Activated naive CD4-positive, alpha-beta T cell treated with anti-CD3 and anti-CD28 coated beads for 36 hours (primary cell): ENCODE measurements around the gene MUC5AC. TPM values are rescaled to one million over a fixed set of nuclear protein-coding genes. Genes with fewer than 3 reads are reported as not detected.

Source experiments
- CTCF ChIA-PET: fragments of 350-600 bp; sonication (Branson Sonifier 250); formaldehyde crosslinking; loops from one replicate; lab custom pipeline; 2021; ENCODE audit warnings: antibody characterized with exemption; lab: Charles Lee
- DNase-seq: peaks from one replicate; pipeline ENCODE4 v3.0.0-alpha.2; 2020
- H3K27ac Mint-ChIP-seq: one replicate; pipeline ENCODE4 v1.8.0; 2021; ENCODE audit warnings: mild to moderate bottlenecking, mixed read lengths
- H3K27me3 Mint-ChIP-seq: one replicate; pipeline ENCODE4 v1.8.0; 2021; ENCODE audit warnings: low read depth, mixed read lengths
- H3K36me3 Mint-ChIP-seq: one replicate; pipeline ENCODE4 v1.8.0; 2021; ENCODE audit warnings: low read depth, mixed read lengths
- H3K4me1 Mint-ChIP-seq: one replicate; pipeline ENCODE4 v1.8.0; 2021; ENCODE audit warnings: low read depth, mixed read lengths
- H3K4me3 Mint-ChIP-seq: one replicate; pipeline ENCODE4 v1.8.0; 2021; ENCODE audit warnings: mild to moderate bottlenecking, moderate library complexity, mixed read lengths
- H3K9me3 Mint-ChIP-seq: one replicate; pipeline ENCODE4 v1.8.0; 2021; ENCODE audit warnings: mixed read lengths
- intact Hi-C: fragments of 100-400 bp; cut with micrococcal nuclease; formaldehyde crosslinking; loops from one replicate; pipeline ENCODE4 v1.15.1; 2023
- total RNA-seq, 2 experiments: library from RNA; stranded (reverse); gene quantifications; one replicate each; pipeline ENCODE4 v1.2.3, GENCODE V29; 2021

Gene MUC5AC
- total RNA-seq, 2 experiments from 2014 or later, result not detected

DNA sequence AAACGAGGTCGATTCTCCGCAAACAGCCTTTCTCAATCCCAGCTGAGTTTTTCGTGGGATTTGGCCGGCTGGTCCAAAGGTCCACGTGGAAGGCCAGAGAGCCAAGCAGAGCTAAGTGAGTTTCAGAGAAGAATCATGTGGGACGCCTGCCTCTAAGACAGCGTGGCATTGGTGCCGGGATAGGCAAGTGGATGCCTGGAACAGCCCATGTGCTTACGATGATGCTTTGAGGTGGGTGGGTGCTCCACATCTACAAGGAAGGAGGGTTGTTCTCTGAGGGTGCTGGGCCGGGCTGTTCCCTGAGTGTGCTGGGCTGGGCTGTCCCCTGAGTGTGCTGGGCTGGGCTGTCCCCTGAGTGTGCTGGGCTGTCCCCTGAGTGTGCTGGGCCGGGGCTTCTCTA is 41.6 kb upstream of the MUC5AC start:
- Mint-ChIP-seq H3K27me3 (no peaks in the 10 kb centered on the region), H3K27ac (no peak overlapping the region), H3K4me1 (no peaks in the 10 kb centered on the region), H3K9me3 (no peaks in the 10 kb centered on the region), H3K36me3 (no peaks in the 10 kb centered on the region), H3K4me3 (no peak overlapping the region)
- intact Hi-C loops, result loop anchor here (10.0 kb wide), 1 partner anchor 399 kb away; no protein-coding TSS in a partner anchor
- CTCF ChIA-PET, result interaction anchor here (0.7 kb wide), 1 partner anchor 363 kb away, joined by 4 read pairs; no protein-coding TSS in a partner anchor
- no peak for DNase-seq

DNA sequence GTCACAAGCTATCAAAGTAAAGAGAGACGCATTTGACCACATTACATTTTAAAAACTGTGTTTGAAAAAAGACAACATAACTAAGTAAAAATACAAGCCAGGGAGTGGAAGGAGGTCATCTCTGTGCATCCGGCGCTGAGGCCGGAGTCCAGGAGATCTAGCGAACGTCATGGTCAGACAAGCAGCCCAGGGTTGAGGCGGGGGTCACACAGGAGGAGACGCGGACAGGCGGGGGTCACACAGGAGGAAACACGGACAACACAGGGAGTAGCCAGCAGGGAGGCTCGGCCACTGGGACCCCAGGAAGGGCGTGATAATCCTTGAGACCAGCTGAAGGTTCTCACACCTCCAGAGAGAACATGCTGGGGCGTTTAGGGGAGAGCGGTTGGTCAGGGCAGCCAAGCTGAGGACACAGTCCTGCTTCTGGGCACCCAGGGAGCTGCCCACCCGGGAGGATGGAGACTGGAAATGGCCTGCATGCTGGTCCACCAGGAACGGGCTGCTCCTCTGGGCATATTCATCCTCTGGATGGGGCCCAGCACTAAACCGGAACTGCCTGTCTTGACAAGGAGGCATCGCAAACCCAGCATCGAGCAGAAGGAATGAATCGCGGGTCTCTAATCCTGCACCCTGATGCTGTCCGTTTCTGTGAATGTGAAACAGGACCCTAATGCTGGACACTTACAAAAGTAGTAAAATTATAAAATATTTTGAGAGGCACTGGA is 40.9 kb upstream of the MUC5AC start:
- H3K27me3 Mint-ChIP-seq, result no peaks in the 10 kb centered on the region
- CTCF ChIA-PET, result no interaction called here
- no peak for DNase-seq
- no peaks in the 10 kb centered on the region for H3K4me1 Mint-ChIP-seq
- H3K4me3 Mint-ChIP-seq, result no peak overlapping the region
- no peaks in the 10 kb centered on the region for H3K36me3 Mint-ChIP-seq
- intact Hi-C loops, result loop anchor here (10.0 kb wide), 1 partner anchor 398 kb away; no protein-coding TSS in a partner anchor
- H3K27ac Mint-ChIP-seq, result no peak overlapping the region
- no peaks in the 10 kb centered on the region for H3K9me3 Mint-ChIP-seq

DNA sequence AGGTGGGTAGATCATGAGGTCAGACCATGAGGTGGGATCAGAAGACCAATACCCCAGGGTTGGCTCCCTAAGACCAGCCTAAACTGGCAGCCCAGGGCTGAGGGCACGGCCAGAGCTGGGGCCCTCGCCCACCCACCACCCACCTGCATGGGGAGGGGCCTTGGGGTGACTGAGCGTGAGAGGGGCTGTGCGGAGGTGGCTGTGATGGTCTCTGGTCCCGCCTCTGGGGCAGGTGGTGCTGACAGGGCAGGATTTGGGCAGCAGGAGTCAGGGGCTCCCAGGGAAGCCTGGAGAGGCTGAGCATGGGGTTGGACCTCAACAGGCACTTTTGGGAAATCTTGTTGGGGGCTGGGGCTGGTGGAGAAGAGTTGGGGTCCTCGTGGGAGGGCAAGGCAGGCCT is 39.8 kb upstream of the MUC5AC start:
- intact Hi-C loops, result loop anchor here (10.0 kb wide), 1 partner anchor 397 kb away; no protein-coding TSS in a partner anchor
- CTCF ChIA-PET, result no interaction called here
- no peaks in the 10 kb centered on the region for H3K9me3 Mint-ChIP-seq
- DNase-seq, result no peak
- no peak overlapping the region for H3K4me3 Mint-ChIP-seq
- H3K27me3 Mint-ChIP-seq, result no peaks in the 10 kb centered on the region
- H3K27ac Mint-ChIP-seq, result no peak overlapping the region
- H3K36me3 Mint-ChIP-seq, result no peaks in the 10 kb centered on the region
- no peaks in the 10 kb centered on the region for H3K4me1 Mint-ChIP-seq

DNA sequence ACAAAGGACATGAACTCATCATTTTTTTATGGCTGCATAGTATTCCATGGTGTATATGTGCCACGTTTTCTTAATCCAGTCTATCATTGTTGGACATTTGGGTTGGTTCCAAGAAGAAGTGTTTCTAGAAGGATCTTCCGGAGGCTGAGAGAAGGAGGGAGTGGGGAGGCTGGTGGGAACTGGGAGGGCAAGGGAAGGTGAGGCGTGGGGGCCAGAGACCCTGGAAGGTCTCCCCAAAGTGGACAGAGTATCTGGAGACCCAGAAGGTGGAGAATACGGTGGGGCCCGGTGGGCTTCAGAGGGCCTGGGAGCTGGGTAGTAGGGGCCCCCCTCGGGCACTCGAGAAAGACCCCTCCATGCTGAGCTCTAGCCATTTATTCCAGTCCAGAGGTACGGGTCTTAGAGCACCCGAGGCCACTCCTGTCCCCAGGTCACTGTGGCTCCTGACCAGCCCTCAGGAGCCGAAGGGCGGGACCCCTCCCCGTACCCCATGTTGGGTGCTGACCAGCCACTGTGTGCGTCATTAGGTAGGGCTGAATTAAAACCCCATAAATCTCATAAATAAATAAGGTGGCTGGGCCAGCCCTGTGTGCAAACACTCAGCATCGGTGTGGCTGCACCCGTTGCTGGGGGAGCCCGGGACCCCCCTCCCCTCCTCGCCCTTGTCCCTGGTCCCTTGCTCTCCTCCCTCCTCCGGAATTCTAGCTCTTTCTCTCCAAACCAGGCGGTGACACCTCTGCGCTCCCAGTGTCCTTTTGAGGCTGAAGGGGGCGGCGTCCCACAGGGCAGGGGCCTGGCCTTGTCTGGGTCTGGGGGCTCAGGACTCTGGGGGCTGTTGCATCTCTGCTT is 38.8 kb upstream of the MUC5AC start:
- Mint-ChIP-seq H3K36me3 (no peaks in the 10 kb centered on the region), H3K9me3 (no peaks in the 10 kb centered on the region), H3K27ac (no peak overlapping the region), H3K4me3 (no peak overlapping the region), H3K27me3 (no peaks in the 10 kb centered on the region), H3K4me1 (no peaks in the 10 kb centered on the region)
- CTCF ChIA-PET, result no interaction called here
- DNase-seq, result no peak
- intact Hi-C loops, result loop anchor here (10.0 kb wide), 1 partner anchor 396 kb away; no protein-coding TSS in a partner anchor

DNA sequence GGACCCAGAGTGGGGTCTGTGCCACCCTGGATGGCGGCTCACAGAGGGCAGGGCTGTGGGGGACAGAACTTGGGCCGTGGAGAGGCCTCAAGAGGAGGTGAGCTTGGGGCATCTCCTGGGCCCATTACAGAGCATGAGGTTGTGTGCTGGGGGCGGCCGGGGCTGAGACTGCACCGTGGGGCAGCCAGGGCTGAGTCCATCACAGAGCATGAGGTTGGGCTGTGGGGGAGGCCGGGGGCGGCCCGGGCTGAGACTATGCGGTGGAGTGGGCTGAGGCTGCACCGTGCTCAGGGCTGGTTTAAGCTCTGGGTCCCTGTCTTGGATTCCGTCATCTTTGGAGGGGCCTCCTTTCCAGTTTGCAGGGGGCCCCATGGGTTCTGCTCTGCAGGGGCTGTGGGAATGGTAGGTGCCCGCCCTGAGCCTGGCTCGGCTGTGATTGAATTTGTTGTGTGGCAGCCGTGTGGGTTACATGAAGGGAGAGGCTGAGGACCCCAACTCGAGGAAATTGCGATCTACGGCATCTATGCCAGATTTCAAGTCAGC is 38.1 kb upstream of the MUC5AC start:
- no peaks in the 10 kb centered on the region for H3K36me3 Mint-ChIP-seq
- H3K9me3 Mint-ChIP-seq, result no peaks in the 10 kb centered on the region
- peak; percentile 1 for DNase-seq
- no peak overlapping the region for H3K4me3 Mint-ChIP-seq
- H3K27ac Mint-ChIP-seq, result no peak overlapping the region
- CTCF ChIA-PET, result no interaction called here
- no peaks in the 10 kb centered on the region for H3K4me1 Mint-ChIP-seq
- H3K27me3 Mint-ChIP-seq, result peaks cover 4% of the 10 kb centered on the region
- intact Hi-C loops, result loop anchor here (10.0 kb wide), 1 partner anchor 395 kb away; no protein-coding TSS in a partner anchor

DNA sequence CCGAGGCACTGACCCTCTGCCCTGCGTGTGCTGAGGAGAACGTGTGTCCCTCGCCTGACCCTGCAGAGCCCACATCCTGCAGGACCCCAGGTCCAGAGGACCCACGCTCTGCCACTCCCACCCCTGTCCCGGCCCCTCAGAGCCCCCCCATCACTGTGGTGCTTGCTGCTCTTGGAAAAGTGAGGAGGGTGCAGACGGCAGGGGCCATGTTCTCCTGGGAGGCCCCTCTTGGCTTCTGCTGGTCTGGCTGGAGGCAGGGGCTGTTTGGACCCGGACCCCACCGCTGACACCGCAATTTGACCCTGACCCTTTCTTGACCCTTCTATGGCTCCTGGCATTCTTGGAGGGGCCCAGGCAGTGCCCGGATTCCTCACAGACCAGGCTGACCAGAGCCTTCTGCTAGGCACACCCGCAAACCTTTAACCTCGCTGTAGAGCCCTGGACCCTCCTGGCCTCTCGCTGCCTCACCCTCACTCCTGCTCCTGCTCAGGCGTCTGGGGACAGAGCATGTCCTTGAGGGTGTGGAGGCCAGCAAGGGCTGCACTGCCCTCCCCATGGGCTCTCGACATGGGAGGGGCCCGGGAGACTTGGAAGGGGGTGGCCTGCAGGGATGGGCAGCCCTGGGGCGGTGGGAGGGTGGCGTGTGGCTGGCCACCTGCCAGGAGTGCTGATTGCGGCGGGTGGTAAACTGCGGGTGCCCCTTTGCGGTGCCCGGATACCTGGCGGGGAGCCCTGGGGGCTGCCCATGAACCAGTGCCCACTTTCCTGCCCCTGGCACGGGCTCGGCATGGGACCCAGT is 37.0 kb upstream of the MUC5AC start:
- peaks cover 4% of the 10 kb centered on the region for H3K27me3 Mint-ChIP-seq

DNA sequence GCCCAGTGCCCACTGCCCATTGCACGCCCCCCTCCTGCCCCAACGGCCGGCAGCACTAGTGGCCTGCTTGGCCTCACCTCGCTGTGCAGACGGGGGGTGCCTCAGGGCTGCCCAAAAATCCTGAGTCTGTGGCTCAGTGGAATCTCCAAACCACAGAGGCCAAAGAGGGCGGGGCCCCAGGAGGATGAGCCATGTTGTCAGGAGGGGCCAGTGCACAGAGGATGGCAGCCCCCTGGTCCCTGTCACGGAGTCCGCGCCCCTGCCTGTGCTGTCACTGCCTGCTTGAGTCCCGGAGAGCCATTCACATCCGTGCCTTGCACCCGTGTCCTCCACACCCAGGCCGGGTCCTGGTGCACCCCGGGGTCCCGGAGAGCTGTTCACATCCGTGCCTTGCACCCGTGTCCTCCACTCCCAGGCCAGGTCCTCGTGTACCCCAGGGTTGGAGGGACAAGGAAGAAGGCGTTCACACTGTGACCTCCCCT is 36.4 kb upstream of the MUC5AC start:
- no peaks in the 10 kb centered on the region for H3K36me3 Mint-ChIP-seq

More for the DNA sequence above, 37.0 kb upstream of the MUC5AC start:
- Mint-ChIP-seq H3K9me3 (no peaks in the 10 kb centered on the region), H3K4me1 (no peaks in the 10 kb centered on the region), H3K4me3 (no peak overlapping the region), H3K27ac (no peak overlapping the region), H3K36me3 (no peaks in the 10 kb centered on the region)
- intact Hi-C loops, result no loop called here
- peak; percentile 1 for DNase-seq
- CTCF ChIA-PET, result no interaction called here

DNA sequence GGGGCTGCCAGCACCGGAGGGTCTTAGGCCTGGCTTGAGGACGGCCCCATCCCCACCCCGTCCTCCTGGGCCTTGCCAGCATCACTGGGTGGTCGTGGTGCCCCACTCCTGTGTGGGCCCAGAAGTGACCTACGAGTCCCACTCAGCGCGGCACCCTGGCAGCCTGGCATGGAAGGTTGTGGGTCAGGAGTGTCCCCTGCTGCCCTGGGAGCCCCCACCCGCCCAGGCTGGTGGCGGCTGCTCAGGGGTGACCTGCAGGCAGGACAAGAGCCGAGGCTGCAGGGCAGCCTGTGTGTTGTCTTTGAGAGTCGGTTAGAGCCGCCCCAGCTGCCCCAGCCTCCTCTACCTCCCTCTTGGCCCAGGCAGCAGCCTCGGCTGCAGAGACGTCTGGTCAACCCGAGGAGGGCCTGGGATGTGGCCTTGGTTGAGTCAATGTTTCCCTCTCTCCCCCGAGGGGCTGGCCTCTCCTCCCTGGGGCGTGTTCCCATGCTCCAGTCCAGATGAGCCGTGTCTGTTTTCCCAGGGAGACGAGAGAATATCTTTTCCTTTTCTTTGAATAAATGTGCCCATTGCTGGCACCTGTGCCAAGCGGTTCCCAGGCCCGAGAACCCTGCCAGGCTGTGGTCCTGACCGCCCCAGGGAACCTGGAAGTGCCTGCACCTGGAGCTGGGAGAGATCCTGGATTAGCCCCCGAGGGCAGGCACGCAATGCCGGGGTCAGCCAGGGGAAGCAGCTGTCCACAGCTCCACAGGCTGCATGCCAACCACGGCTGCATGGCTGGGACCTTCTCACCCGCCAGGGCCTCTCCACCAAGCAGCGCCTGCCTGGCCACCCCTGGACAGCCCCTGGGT is 35.7 kb upstream of the MUC5AC start:
- no peak overlapping the region for H3K27ac Mint-ChIP-seq
- H3K36me3 Mint-ChIP-seq, result no peaks in the 10 kb centered on the region
- CTCF ChIA-PET, result no interaction called here
- peak; percentile 2 for DNase-seq
- peaks cover 4% of the 10 kb centered on the region for H3K27me3 Mint-ChIP-seq
- intact Hi-C loops, result no loop called here
- no peak overlapping the region for H3K4me3 Mint-ChIP-seq
- H3K4me1 Mint-ChIP-seq, result no peaks in the 10 kb centered on the region
- no peaks in the 10 kb centered on the region for H3K9me3 Mint-ChIP-seq

More for the DNA sequence above, 36.4 kb upstream of the MUC5AC start:
- no peak overlapping the region for H3K27ac Mint-ChIP-seq
- no peaks in the 10 kb centered on the region for H3K9me3 Mint-ChIP-seq
- H3K4me1 Mint-ChIP-seq, result no peaks in the 10 kb centered on the region
- no peak for DNase-seq
- intact Hi-C loops, result no loop called here
- peaks cover 4% of the 10 kb centered on the region for H3K27me3 Mint-ChIP-seq
- no peak overlapping the region for H3K4me3 Mint-ChIP-seq
- CTCF ChIA-PET, result no interaction called here

DNA sequence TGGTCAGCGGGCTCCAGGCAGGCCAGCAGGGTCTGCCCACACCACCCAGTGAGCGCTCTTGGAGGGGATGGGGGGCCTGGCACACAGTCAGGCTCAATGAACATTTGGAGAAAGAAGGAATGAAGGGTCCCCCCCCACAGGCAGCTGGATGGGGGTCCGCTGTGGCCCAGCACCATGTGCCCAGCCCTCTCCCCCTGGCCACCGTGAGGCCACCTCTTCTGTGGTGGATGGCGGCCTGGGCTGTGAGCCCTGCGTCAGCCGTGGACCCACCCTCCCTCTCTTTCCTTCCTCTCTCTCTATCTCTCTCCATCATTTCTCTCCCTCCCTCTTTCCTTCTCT is 35.1 kb upstream of the MUC5AC start:
- no peak overlapping the region for H3K27ac Mint-ChIP-seq
- H3K36me3 Mint-ChIP-seq, result no peaks in the 10 kb centered on the region
- intact Hi-C loops, result no loop called here
- CTCF ChIA-PET, result no interaction called here
- DNase-seq, result no peak
- H3K4me3 Mint-ChIP-seq, result no peak overlapping the region
- H3K27me3 Mint-ChIP-seq, result peaks cover 5% of the 10 kb centered on the region
- no peaks in the 10 kb centered on the region for H3K9me3 Mint-ChIP-seq
- no peaks in the 10 kb centered on the region for H3K4me1 Mint-ChIP-seq

DNA sequence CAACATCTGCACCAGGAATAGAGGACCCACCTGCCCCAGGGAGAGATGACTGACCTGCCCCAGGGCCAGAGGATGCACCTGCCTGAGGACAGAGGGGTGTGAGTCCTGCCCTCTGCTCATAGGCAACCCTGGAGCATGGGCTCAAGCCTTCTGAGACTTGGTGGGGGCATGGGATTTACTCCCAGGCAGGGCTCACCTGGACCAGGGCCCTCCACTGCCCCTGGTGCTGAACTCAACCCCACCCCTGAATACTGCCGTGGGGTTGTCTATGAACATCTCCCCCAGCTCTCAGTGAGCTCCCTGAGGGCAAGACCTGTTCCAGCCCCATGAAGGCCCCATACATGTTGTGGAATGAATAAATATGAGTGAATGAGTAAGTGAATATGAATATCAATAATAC is 33.8 kb upstream of the MUC5AC start:
- CTCF ChIA-PET, result no interaction called here
- peak; percentile 4 for DNase-seq
- Mint-ChIP-seq H3K4me1 (no peaks in the 10 kb centered on the region), H3K4me3 (no peak overlapping the region), H3K36me3 (no peaks in the 10 kb centered on the region), H3K27me3 (peaks cover 5% of the 10 kb centered on the region), H3K9me3 (no peaks in the 10 kb centered on the region), H3K27ac (no peak overlapping the region)
- intact Hi-C loops, result no loop called here

DNA sequence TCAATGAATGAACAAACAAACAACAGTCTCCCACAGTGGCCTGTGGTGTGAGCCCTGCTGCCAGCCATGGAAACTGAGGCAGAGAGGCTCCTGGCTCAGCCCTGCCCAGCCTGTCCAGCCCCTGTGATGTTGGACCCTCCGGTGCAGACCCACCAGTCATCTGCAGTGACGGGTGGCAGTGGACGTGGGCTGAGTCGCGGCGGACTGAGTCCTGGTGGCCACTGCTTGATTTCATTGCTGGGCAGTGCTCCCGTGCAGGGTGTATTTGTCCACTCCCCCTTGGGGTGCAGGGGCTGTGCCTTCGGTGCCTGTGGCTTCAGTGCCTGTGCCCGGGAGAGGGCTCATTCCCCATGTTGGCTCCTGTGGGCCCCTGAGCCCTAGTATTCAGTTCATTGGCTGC is 31.9 kb upstream of the MUC5AC start:
- peak; percentile 3 for DNase-seq

More for the DNA sequence above, 31.9 kb upstream of the MUC5AC start:
- H3K9me3 Mint-ChIP-seq, result no peaks in the 10 kb centered on the region
- no peak overlapping the region for H3K27ac Mint-ChIP-seq
- intact Hi-C loops, result no loop called here
- CTCF ChIA-PET, result no interaction called here
- H3K4me1 Mint-ChIP-seq, result no peaks in the 10 kb centered on the region
- H3K4me3 Mint-ChIP-seq, result no peak overlapping the region
- no peaks in the 10 kb centered on the region for H3K36me3 Mint-ChIP-seq
- peaks cover 5% of the 10 kb centered on the region for H3K27me3 Mint-ChIP-seq
